HCT116 (cell line): ENCODE data around the gene APOL3. TPM values are rescaled to one million over a fixed set of nuclear protein-coding genes. Genes with fewer than 3 reads are reported as not detected.

Experiments
- ATAC-seq: fragments of 200-7000 bp; cut with Tn5 transposase; 2 replicates; pipeline ENCODE4 v1.9.1; 2020; ENCODE audit warnings: mild to moderate bottlenecking, moderate library complexity
- BruUV-seq: library from RNA; stranded (reverse); fragments of 400-500 nt; replicated peaks from 2 replicates; lab custom pipeline; 2021; lab: Mats Ljungman, UMichigan
- CTCF ChIA-PET: fragments of 300-600 bp; sonication (Branson Sonifier 250); formaldehyde crosslinking; loops from one replicate; lab custom pipeline; 2021; ENCODE audit warnings: antibody characterized with exemption; lab: Charles Lee
- POLR2A ChIA-PET: fragments of 300-600, 350-600 bp; sonication (Branson Sonifier 250); formaldehyde crosslinking; loops from one replicate; lab custom pipeline; 2021; ENCODE audit warnings: antibody characterized with exemption; lab: Charles Lee
- RAD21 ChIA-PET, 2 experiments: fragments of 300-600 bp; sonication (Branson Sonifier 250); formaldehyde crosslinking; loops; one replicate each; lab custom pipeline; 2023; ENCODE audit warnings: low total read pairs in 2 of 2; ENCODE audit not compliant: uncharacterized antibody in 2 of 2, unreplicated experiment in 2 of 2, low non-redundant PET in 1 of 2; lab: Charles Lee
- DNase-seq: peaks from one replicate; pipeline ENCODE4 v3.0.0-alpha.2; 2010; ENCODE audit warnings: low read depth, low spot score
- H2AFZ ChIP-seq: fragments of 200-600 bp; shearing (Covaris generic), sonication (generic); 2 replicates; pipeline ENCODE4 v1.6.1; 2017; ENCODE audit warnings: low read depth, mixed run types, mixed read lengths, antibody characterized with exemption, low read length; ENCODE audit not compliant: poor library complexity, severe bottlenecking
- H3K27ac ChIP-seq: 2 replicates; pipeline ENCODE4 v1.5.1; 2012; ENCODE audit warnings: low read depth, low read length
- H3K27me3 ChIP-seq: fragments of 200-600 bp; sonication (generic); 2 replicates; pipeline ENCODE4 v1.6.1; 2016; ENCODE audit warnings: mixed run types, low read length, mixed read lengths; ENCODE audit not compliant: insufficient read depth
- H3K36me3 ChIP-seq, 2 experiments: fragments of 200-500 bp in 1 of 2; fragments of 200-600 bp in 1 of 2; sonication (Bioruptor generic) in 1 of 2; sonication (generic) in 1 of 2; 2 replicates each; pipeline versions ENCODE4 v1.5.1 to v1.6.1; 2014 to 2016; ENCODE audit warnings: low read length in 2 of 2, inconsistent platforms in 1 of 2, mixed read lengths in 1 of 2, mixed run types in 1 of 2; ENCODE audit not compliant: insufficient read depth in 2 of 2, control insufficient read depth in 1 of 2
- H3K4me1 ChIP-seq, 2 experiments: fragments of 200-600 bp in 1 of 2; sonication (generic) in 1 of 2; 2 replicates each; pipeline versions ENCODE4 v1.5.1 to v1.6.1; 2012 to 2017; ENCODE audit warnings: low read length in 2 of 2, inconsistent platforms in 1 of 2, mild to moderate bottlenecking in 1 of 2, mixed read lengths in 1 of 2, mixed run types in 1 of 2, moderate library complexity in 1 of 2; ENCODE audit not compliant: insufficient read depth in 2 of 2, control insufficient read depth in 1 of 2
- H3K4me2 ChIP-seq: fragments of 200-600 bp; sonication (generic); 2 replicates; pipeline ENCODE4 v1.6.1; 2017; ENCODE audit warnings: mixed run types, low read length, mixed read lengths
- H3K4me3 ChIP-seq, 2 experiments: fragments of 200-600 bp in 1 of 2; sonication (generic) in 1 of 2; replicated peaks in 1 of 2; 2 replicates each; pipeline ENCODE4 v1.5.1; 2011 to 2016; ENCODE audit warnings: low read length in 2 of 2, control low read depth in 1 of 2, low read depth in 1 of 2, mild to moderate bottlenecking in 1 of 2, mixed read lengths in 1 of 2, mixed run types in 1 of 2
- H3K79me2 ChIP-seq: fragments of 200-600 bp; sonication (generic); 2 replicates; pipeline ENCODE4 v1.6.1; 2017; ENCODE audit warnings: mild to moderate bottlenecking, mixed run types, low read length, moderate library complexity, mixed read lengths; ENCODE audit not compliant: insufficient read depth
- H3K9ac ChIP-seq: fragments of 200-600 bp; sonication (generic); 2 replicates; pipeline ENCODE4 v1.6.1; 2016; ENCODE audit warnings: low read length, mixed read lengths
- H3K9me2 ChIP-seq: fragments of 200-600 bp; sonication (generic), shearing (Covaris generic); 2 replicates; pipeline ENCODE4 v1.6.1; 2017; ENCODE audit warnings: mixed run types, mild to moderate bottlenecking, moderate library complexity; ENCODE audit not compliant: insufficient read depth
- H3K9me3 ChIP-seq, 2 experiments: fragments of 200-500 bp in 1 of 2; fragments of 200-600 bp in 1 of 2; sonication (Bioruptor generic) in 1 of 2; sonication (generic) in 1 of 2; 2 replicates each; pipeline ENCODE4 v1.6.1; 2014 to 2017; ENCODE audit warnings: low read length in 2 of 2, mixed read lengths in 2 of 2, inconsistent platforms in 1 of 2, low read depth in 1 of 2, mild to moderate bottlenecking in 1 of 2, mixed run types in 1 of 2, moderate library complexity in 1 of 2; ENCODE audit not compliant: control insufficient read depth in 1 of 2, insufficient read depth in 1 of 2
- H4K20me1 ChIP-seq: fragments of 200-600 bp; sonication (generic), shearing (Covaris generic); 2 replicates; pipeline ENCODE4 v1.6.1; 2017; ENCODE audit warnings: mixed run types, mild to moderate bottlenecking, moderate library complexity; ENCODE audit not compliant: insufficient read depth
- ATF3 ChIP-seq: IDR thresholded peaks from 2 replicates; pipeline ENCODE4 v1.6.1; 2012
- CEBPB ChIP-seq: IDR thresholded peaks from 2 replicates; pipeline ENCODE4 v1.6.1; 2012; ENCODE audit warnings: low read depth
- ELF1 ChIP-seq: IDR thresholded peaks from 2 replicates; pipeline ENCODE4 v1.6.1; 2012; ENCODE audit warnings: low read depth, borderline replicate concordance
- EZH2 ChIP-seq: fragments of 200-600 bp; sonication (generic); IDR thresholded peaks from 2 replicates; pipeline ENCODE4 v1.6.1; 2017; ENCODE audit warnings: antibody characterized with exemption, mixed run types
- FOSL1 ChIP-seq: IDR thresholded peaks from 2 replicates; pipeline ENCODE4 v1.6.1; 2012; ENCODE audit warnings: low read depth
- JUND ChIP-seq: IDR thresholded peaks from 2 replicates; pipeline ENCODE4 v1.6.1; 2012
- POLR2A ChIP-seq: IDR thresholded peaks from 2 replicates; pipeline ENCODE4 v1.7.0; 2011; ENCODE audit warnings: borderline replicate concordance; ENCODE audit not compliant: insufficient read depth, insufficient read length; ENCODE audit errors: extremely low read depth
- POLR2AphosphoS5 ChIP-seq: IDR thresholded peaks from 2 replicates; pipeline ENCODE4 v1.6.1; 2011; ENCODE audit warnings: mild to moderate bottlenecking, low read depth, low read length, moderate library complexity
- RAD21 ChIP-seq: IDR thresholded peaks from 2 replicates; pipeline ENCODE4 v1.6.1; 2012; ENCODE audit warnings: low read depth, mild to moderate bottlenecking
- REST ChIP-seq: IDR thresholded peaks from 2 replicates; pipeline ENCODE4 v1.6.1; 2012; ENCODE audit warnings: low read depth
- SIN3A ChIP-seq: IDR thresholded peaks from 2 replicates; pipeline ENCODE4 v1.6.1; 2012; ENCODE audit warnings: low read depth
- SRF ChIP-seq: IDR thresholded peaks from 2 replicates; pipeline ENCODE4 v1.6.1; 2012; ENCODE audit warnings: low read depth
- TCF7L2 ChIP-seq: IDR thresholded peaks from 2 replicates; pipeline ENCODE4 v1.7.0; 2011; ENCODE audit warnings: borderline replicate concordance, inconsistent platforms; ENCODE audit not compliant: insufficient read depth, insufficient read length; ENCODE audit errors: extremely low read depth
- ZFX ChIP-seq: fragments of 450-650 bp; IDR thresholded peaks from 2 replicates; pipeline ENCODE4 v1.6.1; 2017
- ZNF274 ChIP-seq: fragments of 200-500 bp; sonication (Bioruptor generic); IDR thresholded peaks from 2 replicates; pipeline ENCODE4 v1.6.1; 2014; ENCODE audit warnings: mild to moderate bottlenecking, low read depth, low read length, inconsistent platforms
- intact Hi-C: fragments of 100-400 bp; cut with micrococcal nuclease; formaldehyde crosslinking; loops from 2 replicates; pipeline ENCODE4 v1.10.0; 2022
- total RNA-seq: library from RNA; stranded (reverse); gene quantifications from one replicate; pipeline ENCODE4 v1.2.1, GENCODE V29; 2021; ENCODE audit not compliant: unreplicated experiment
- TF ChIP-seq, protein P1 (sequence below): IDR thresholded peaks from 2 replicates; pipeline ENCODE4 v1.6.1; 2011; ENCODE audit warnings: mild to moderate bottlenecking, low read length, moderate library complexity; ENCODE audit not compliant: insufficient replicate concordance; ENCODE audit errors: extremely low read depth

The APOL3 gene
- total RNA-seq, 1 experiment from 2014 or later, result 0.49 TPM

DNA sequence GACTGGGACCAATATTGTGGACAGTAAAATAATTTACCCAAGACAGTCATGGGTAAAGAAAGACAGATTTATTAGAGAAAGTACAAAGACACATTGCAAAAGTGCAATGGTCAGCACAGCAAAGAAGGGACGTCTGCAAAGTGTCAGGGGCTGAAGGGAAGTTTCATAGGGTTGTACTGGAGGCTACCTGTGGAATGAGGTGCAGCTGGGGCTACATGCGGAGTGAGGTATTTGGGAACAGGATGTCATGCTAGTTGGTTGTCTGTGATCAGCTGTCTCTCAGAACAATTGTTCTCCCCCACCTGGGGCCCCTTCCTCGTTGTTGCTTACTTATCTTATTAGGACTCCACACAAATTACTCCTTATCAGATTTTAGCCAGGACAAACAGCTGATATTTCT is 11.4 kb upstream of the APOL3 start:
- H2AFZ ChIP-seq, result no peak overlapping the region
- H3K27ac ChIP-seq, result no peak overlapping the region
- no peaks in the 10 kb centered on the region for H4K20me1 ChIP-seq
- no TSS peak for BruUV-seq
- CTCF ChIA-PET, result no interaction called here
- H3K4me2 ChIP-seq, result no peak overlapping the region
- no peak for DNase-seq
- no peaks in the 10 kb centered on the region for H3K36me3 ChIP-seq
- no peak for ATAC-seq
- no peaks in the 10 kb centered on the region for H3K9me3 ChIP-seq
- TF ChIP-seq ELF1 (no peak), FOSL1 (no peak), EZH2 (no peak), JUND (no peak), ZFX (no peak), ATF3 (no peak), REST (no peak), CEBPB (no peak), SRF (no peak), SIN3A (no peak), POLR2AphosphoS5 (no peak), POLR2A (no peak), TCF7L2 (no peak), RAD21 (no peak), ZNF274 (no peak)
- TF ChIP-seq, protein P1, sequence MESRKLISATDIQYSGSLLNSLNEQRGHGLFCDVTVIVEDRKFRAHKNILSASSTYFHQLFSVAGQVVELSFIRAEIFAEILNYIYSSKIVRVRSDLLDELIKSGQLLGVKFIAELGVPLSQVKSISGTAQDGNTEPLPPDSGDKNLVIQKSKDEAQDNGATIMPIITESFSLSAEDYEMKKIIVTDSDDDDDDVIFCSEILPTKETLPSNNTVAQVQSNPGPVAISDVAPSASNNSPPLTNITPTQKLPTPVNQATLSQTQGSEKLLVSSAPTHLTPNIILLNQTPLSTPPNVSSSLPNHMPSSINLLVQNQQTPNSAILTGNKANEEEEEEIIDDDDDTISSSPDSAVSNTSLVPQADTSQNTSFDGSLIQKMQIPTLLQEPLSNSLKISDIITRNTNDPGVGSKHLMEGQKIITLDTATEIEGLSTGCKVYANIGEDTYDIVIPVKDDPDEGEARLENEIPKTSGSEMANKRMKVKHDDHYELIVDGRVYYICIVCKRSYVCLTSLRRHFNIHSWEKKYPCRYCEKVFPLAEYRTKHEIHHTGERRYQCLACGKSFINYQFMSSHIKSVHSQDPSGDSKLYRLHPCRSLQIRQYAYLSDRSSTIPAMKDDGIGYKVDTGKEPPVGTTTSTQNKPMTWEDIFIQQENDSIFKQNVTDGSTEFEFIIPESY, result no peak
- RAD21 ChIA-PET, result no interaction called here
- H3K4me1 ChIP-seq, result no peaks in the 10 kb centered on the region
- no peak overlapping the region for H3K4me3 ChIP-seq
- intact Hi-C loops, result no loop called here
- H3K9me2 ChIP-seq, result 0 out of 2 replicates have a peak, but pooled peaks cover 3% of the 10 kb centered on the region
- no peaks in the 10 kb centered on the region for H3K27me3 ChIP-seq
- no peaks in the 10 kb centered on the region for H3K79me2 ChIP-seq
- H3K9ac ChIP-seq, result no peak overlapping the region
- POLR2A ChIA-PET, result no interaction called here
